Endothelial cell (in vitro differentiated cells): ENCODE results near the gene GABBR2. TPM values are rescaled to one million over a fixed set of nuclear protein-coding genes. Genes with fewer than 3 reads are reported as not detected.
"Not testable (repeated sequence)": the region's sequence is repeated elsewhere in the genome, so short reads cannot be mapped to it uniquely, and the experiment has no call there.

ENCODE experiments used
- DNase-seq: peaks from one replicate; pipeline ENCODE4 v3.0.0; 2021; ENCODE audit warnings: low spot score
- H3K27ac Mint-ChIP-seq: one replicate; pipeline ENCODE4 v1.8.0; 2021; ENCODE audit warnings: mixed read lengths, inconsistent platforms; ENCODE audit not compliant: unreplicated experiment
- H3K27me3 Mint-ChIP-seq: one replicate; pipeline ENCODE4 v1.8.0; 2021; ENCODE audit warnings: mild to moderate bottlenecking, moderate library complexity, mixed read lengths, inconsistent platforms; ENCODE audit not compliant: unreplicated experiment
- H3K36me3 Mint-ChIP-seq: one replicate; pipeline ENCODE4 v1.8.0; 2021; ENCODE audit warnings: mild to moderate bottlenecking, low read depth, mixed read lengths, inconsistent platforms; ENCODE audit not compliant: unreplicated experiment
- H3K4me1 Mint-ChIP-seq: one replicate; pipeline ENCODE4 v1.8.0; 2021; ENCODE audit warnings: mild to moderate bottlenecking, mixed read lengths, inconsistent platforms; ENCODE audit not compliant: unreplicated experiment
- H3K4me3 Mint-ChIP-seq: one replicate; pipeline ENCODE4 v1.8.0; 2021; ENCODE audit warnings: mild to moderate bottlenecking, mixed read lengths, inconsistent platforms; ENCODE audit not compliant: unreplicated experiment
- H3K9me3 Mint-ChIP-seq: one replicate; pipeline ENCODE4 v1.8.0; 2021; ENCODE audit warnings: mixed read lengths, inconsistent platforms; ENCODE audit not compliant: unreplicated experiment
- total RNA-seq: library from RNA; stranded (reverse); fragmentation: NEBNext Ultra II Directional; extraction: Animal tissue kit (Norgen Biotek cat#: 25700); gene quantifications from one replicate; pipeline ENCODE4 v1.2.1, GENCODE V29; 2021; ENCODE audit not compliant: unreplicated experiment
- TF ChIP-seq, protein P1 (sequence below): fragments of 200-600 bp; sonication (generic); IDR thresholded peaks from one replicate; pipeline ENCODE4 v1.5.0; 2021; ENCODE audit warnings: antibody characterized with exemption; ENCODE audit not compliant: unreplicated experiment

GABBR2 gene
- total RNA-seq, 1 donor from 2014 or later: 0.46 TPM

DNA sequence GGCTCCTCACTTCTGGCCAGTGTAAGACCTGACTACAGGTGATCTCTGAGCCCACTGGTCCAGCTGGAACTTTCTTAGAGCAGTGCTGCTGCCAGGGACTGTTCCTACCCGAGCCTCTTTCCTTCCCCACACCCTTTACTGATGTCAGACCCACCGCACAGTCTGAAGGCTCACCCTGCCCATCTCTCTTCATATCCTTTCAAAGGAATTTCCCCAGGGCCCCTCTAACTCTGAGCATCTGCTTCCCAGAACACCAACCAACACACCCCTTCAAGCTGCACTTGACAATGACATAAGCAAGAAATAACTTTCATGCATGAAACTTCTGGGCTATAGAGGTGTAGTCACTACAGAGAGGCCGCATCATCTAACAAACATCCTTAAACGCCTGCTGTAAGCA, 119.6 kb downstream of the GABBR2 start:
- TF ChIP-seq, protein P1, sequence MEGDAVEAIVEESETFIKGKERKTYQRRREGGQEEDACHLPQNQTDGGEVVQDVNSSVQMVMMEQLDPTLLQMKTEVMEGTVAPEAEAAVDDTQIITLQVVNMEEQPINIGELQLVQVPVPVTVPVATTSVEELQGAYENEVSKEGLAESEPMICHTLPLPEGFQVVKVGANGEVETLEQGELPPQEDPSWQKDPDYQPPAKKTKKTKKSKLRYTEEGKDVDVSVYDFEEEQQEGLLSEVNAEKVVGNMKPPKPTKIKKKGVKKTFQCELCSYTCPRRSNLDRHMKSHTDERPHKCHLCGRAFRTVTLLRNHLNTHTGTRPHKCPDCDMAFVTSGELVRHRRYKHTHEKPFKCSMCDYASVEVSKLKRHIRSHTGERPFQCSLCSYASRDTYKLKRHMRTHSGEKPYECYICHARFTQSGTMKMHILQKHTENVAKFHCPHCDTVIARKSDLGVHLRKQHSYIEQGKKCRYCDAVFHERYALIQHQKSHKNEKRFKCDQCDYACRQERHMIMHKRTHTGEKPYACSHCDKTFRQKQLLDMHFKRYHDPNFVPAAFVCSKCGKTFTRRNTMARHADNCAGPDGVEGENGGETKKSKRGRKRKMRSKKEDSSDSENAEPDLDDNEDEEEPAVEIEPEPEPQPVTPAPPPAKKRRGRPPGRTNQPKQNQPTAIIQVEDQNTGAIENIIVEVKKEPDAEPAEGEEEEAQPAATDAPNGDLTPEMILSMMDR: no peak
- no peak overlapping the region for H3K27ac Mint-ChIP-seq
- H3K4me1 Mint-ChIP-seq: peaks cover 2% of the 10 kb centered on the region
- peaks cover 3% of the 10 kb centered on the region for H3K27me3 Mint-ChIP-seq
- no peaks in the 10 kb centered on the region for H3K36me3 Mint-ChIP-seq
- no peak overlapping the region for H3K4me3 Mint-ChIP-seq
- DNase-seq: no peak
- no peaks in the 10 kb centered on the region for H3K9me3 Mint-ChIP-seq

DNA sequence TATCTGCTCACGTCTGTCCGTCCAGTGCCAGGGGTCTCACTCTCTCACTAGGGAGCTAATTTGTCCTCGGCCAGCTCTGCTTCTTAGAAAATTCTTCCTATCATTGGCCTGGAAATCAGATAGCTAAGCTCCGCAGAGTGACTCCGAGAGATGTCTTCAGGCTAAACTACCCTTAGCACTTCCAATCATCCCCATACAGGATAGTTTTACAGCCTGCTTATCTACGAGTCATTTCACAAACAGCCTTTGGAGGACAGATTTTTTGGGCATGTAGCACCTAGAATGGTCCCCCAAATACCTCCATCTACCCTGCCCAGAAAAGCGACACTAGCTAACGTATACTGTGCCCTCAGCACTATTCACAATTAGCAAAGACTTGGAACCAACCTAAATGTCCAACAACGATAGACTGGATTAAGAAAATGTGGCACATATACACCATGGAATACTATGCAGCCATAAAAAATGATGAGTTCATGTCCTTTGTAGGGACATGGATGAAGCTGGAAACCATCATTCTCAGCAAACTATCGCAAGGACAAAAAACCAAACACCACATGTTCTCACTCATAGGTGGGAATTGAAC, 123.8 kb downstream of the GABBR2 start:
- not testable (repeated sequence) for H3K36me3 Mint-ChIP-seq, H3K4me1 Mint-ChIP-seq, DNase-seq, H3K27me3 Mint-ChIP-seq, H3K27ac Mint-ChIP-seq, H3K4me3 Mint-ChIP-seq, H3K9me3 Mint-ChIP-seq

DNA sequence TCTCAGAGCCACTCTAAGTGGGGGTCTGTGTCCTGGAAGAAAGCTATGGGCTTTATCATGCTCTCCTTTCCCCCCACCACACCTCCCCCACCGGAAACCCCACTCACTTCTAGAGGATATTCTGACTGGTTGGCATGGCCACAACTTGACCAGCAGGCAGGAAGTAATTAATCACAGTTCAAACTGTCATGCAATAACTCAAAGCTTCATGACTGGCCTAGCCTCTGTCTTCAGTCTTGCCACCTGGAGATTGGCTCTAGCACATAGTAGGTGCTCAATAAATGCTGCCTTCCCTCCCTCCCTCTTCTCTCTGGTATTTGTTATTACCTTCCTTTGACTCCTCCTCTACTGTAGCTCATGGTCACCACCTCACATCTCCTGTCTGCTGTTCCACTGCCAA, 124.7 kb downstream of the GABBR2 start:
- TF ChIP-seq, protein P1: no peak
- H3K27me3 Mint-ChIP-seq: no peaks in the 10 kb centered on the region
- no peaks in the 10 kb centered on the region for H3K9me3 Mint-ChIP-seq
- no peak overlapping the region for H3K27ac Mint-ChIP-seq
- no peak overlapping the region for H3K4me3 Mint-ChIP-seq
- no peaks in the 10 kb centered on the region for H3K36me3 Mint-ChIP-seq
- DNase-seq: no peak
- peaks cover 2% of the 10 kb centered on the region for H3K4me1 Mint-ChIP-seq

DNA sequence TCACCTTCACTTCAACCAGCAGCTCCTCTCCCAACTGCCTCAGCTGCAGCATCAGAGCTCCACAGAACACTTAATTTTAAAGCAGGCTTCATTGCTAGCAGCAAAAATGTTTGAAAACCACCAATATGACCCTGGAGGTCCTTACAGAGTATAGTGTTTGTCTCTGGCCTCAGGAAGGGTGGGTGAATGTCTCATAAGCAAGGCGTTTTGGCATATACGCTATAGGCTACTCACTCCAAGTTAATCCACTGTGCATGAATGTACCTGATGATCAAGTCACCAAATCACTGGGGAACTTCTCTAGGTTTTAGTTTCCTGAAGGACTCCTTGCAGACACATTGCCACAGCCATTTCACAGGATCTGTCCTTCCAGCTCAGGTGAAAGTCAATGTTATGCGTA, 125.3 kb downstream of the GABBR2 start:
- Mint-ChIP-seq H3K4me1 (peaks cover 2% of the 10 kb centered on the region), H3K27me3 (no peaks in the 10 kb centered on the region), H3K36me3 (no peaks in the 10 kb centered on the region), H3K4me3 (no peak overlapping the region), H3K27ac (no peak overlapping the region), H3K9me3 (no peaks in the 10 kb centered on the region)
- TF ChIP-seq, protein P1: no peak
- no peak for DNase-seq

DNA sequence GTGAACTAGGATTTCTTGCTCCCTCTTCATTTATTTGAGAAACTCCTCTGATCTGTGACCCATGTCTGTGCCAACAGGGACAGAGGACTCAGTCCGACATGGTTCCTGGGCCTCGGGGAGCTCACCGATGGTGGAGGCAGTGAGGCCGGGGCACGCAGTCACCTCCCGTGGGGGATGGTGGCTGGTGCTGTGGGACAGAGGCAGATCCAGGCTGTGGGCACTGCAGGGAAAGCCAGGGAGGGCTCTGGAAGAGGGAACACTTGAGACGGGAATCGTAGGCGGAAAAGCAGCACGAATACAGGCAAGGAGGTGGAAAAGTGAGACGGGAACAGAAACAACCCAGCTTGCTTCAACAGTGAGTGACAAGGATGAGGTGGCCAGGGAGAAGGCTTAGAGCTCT, 127.8 kb downstream of the GABBR2 start:
- H3K36me3 Mint-ChIP-seq: no peaks in the 10 kb centered on the region
- no peak overlapping the region for H3K27ac Mint-ChIP-seq
- TF ChIP-seq, protein P1: no peak
- no peak for DNase-seq
- H3K9me3 Mint-ChIP-seq: no peaks in the 10 kb centered on the region
- no peaks in the 10 kb centered on the region for H3K27me3 Mint-ChIP-seq
- H3K4me1 Mint-ChIP-seq: peaks cover 4% of the 10 kb centered on the region
- no peak overlapping the region for H3K4me3 Mint-ChIP-seq
